ENCODE data around the gene USP6NL. TPM values are rescaled to one million over a fixed set of nuclear protein-coding genes. Genes with fewer than 3 reads are reported as not detected.

The USP6NL gene
- total RNA-seq, 1 experiment from 2014 or later = 22.1 TPM

- H3K4me2 ChIP-seq = peak overlapping the region; percentile 71; the same call in 1 of the 2 replicates
- H2AFZ ChIP-seq = no peak overlapping the region
- intact Hi-C loops (cut with micrococcal nuclease; ENCODE audit: unreplicated experiment) = no loop called here
- H3F3A ChIP-seq (ENCODE audit: insufficient read depth, low read depth) = peaks cover 23% of the 10 kb centered on the region; the same call in 1 of the 2 replicates
- peak overlapping the region; percentile 99 for H3K27ac ChIP-seq
- DNase-seq = no peak
- H3K36me3 ChIP-seq (ENCODE audit: low read depth) = no peaks in the 10 kb centered on the region
- ChIA-PET POLR2A (ENCODE audit: unreplicated experiment) (no interaction called here), CTCF (no interaction called here)
- H3K9me3 ChIP-seq (ENCODE audit: insufficient read depth, low read depth) = no peaks in the 10 kb centered on the region
- no TSS peak for BruUV-seq (replicated peaks)
- H3K4me1 ChIP-seq (replicated peaks; ENCODE audit: insufficient read depth) = peaks cover 33% of the 10 kb centered on the region
- H3K9me2 ChIP-seq (ENCODE audit: insufficient read depth) = no peaks in the 10 kb centered on the region
- H3K4me3 ChIP-seq = no peak overlapping the region
- no peak for TF ChIP-seq CTCF (conservative IDR thresholded peaks at IDR 0.05)
- no peak for TF ChIP-seq EZH2 (IDR thresholded peaks at IDR 0.05; ENCODE audit: low read depth)
- peaks cover 67% of the 10 kb centered on the region for H3K79me2 ChIP-seq (ENCODE audit: low read depth)
- no peaks in the 10 kb centered on the region for H3K27me3 ChIP-seq (ENCODE audit: insufficient read depth, low read depth)
- no peaks in the 10 kb centered on the region for H4K20me1 ChIP-seq (ENCODE audit: insufficient read depth)
Observed at GRCh38 chr10:11551104-11551503, 60.3 kb downstream of the USP6NL start.

- no peak overlapping the region for H2AFZ ChIP-seq
- H3K4me3 ChIP-seq = no peak overlapping the region
- H4K20me1 ChIP-seq (ENCODE audit: insufficient read depth) = no peaks in the 10 kb centered on the region
- no peaks in the 10 kb centered on the region for H3K9me2 ChIP-seq (ENCODE audit: insufficient read depth)
- no TSS peak for BruUV-seq (replicated peaks)
- no peaks in the 10 kb centered on the region for H3K9me3 ChIP-seq (ENCODE audit: insufficient read depth, low read depth)
- TF ChIP-seq CTCF (conservative IDR thresholded peaks at IDR 0.05) (no peak), EZH2 (IDR thresholded peaks at IDR 0.05; ENCODE audit: low read depth) (no peak)
- peaks cover 27% of the 10 kb centered on the region for H3F3A ChIP-seq (ENCODE audit: insufficient read depth, low read depth)
- no peaks in the 10 kb centered on the region for H3K36me3 ChIP-seq (ENCODE audit: low read depth)
- intact Hi-C loops (cut with micrococcal nuclease; ENCODE audit: unreplicated experiment) = no loop called here
- no peak overlapping the region for H3K4me2 ChIP-seq
- no peak for DNase-seq
- H3K4me1 ChIP-seq (replicated peaks; ENCODE audit: insufficient read depth) = peaks cover 30% of the 10 kb centered on the region
- ChIA-PET CTCF (no interaction called here), POLR2A (ENCODE audit: unreplicated experiment) (interaction anchor here (0.7 kb wide), 1 partner anchor 21 kb away, joined by 3 read pairs; no protein-coding TSS in a partner anchor)
- no peak overlapping the region for H3K27ac ChIP-seq
- peaks cover 65% of the 10 kb centered on the region for H3K79me2 ChIP-seq (ENCODE audit: low read depth)
- H3K27me3 ChIP-seq (ENCODE audit: insufficient read depth, low read depth) = no peaks in the 10 kb centered on the region
Observed at GRCh38 chr10:11548768-11549099, 62.7 kb downstream of the USP6NL start.

GRCh38 chr10:11548065-11548767 is 63.2 kb downstream of the USP6NL start:
- BruUV-seq (replicated peaks) = no TSS peak
- Histone ChIP-seq H4K20me1 (ENCODE audit: insufficient read depth) (no peaks in the 10 kb centered on the region), H3F3A (ENCODE audit: insufficient read depth, low read depth) (peaks cover 23% of the 10 kb centered on the region), H3K4me1 (replicated peaks; ENCODE audit: insufficient read depth) (peaks cover 25% of the 10 kb centered on the region), H3K9me3 (ENCODE audit: insufficient read depth, low read depth) (no peaks in the 10 kb centered on the region), H3K27me3 (ENCODE audit: insufficient read depth, low read depth) (no peaks in the 10 kb centered on the region), H3K4me2 (no peak overlapping the region), H3K4me3 (no peak overlapping the region), H2AFZ (no peak overlapping the region), H3K36me3 (ENCODE audit: low read depth) (no peaks in the 10 kb centered on the region), H3K27ac (no peak overlapping the region), H3K9me2 (ENCODE audit: insufficient read depth) (no peaks in the 10 kb centered on the region), H3K79me2 (ENCODE audit: low read depth) (peaks cover 60% of the 10 kb centered on the region)
- no peak for DNase-seq
- ChIA-PET CTCF (no interaction called here), POLR2A (ENCODE audit: unreplicated experiment) (no interaction called here)
- no peak for TF ChIP-seq EZH2 (IDR thresholded peaks at IDR 0.05; ENCODE audit: low read depth)
- TF ChIP-seq CTCF (conservative IDR thresholded peaks at IDR 0.05) = no peak
- intact Hi-C loops (cut with micrococcal nuclease; ENCODE audit: unreplicated experiment) = no loop called here
